T-helper 2 cell treated with Interferon-gamma antibody and Interleukin-4, amounts not matched to agents 5 μg/mL and 100 μg/mL, for 36 hours (primary cell): ENCODE results near the gene ANKRD63.
A peak's percentile ranks its signal among the peaks of the same experiment; 100 is the strongest.

Experiments used
- DNase-seq: peaks from one replicate; pipeline ENCODE4 v3.0.0; 2021; ENCODE audit warnings: low spot score
- H3K27ac Mint-ChIP-seq: one replicate; pipeline ENCODE4 v1.8.0; 2021; ENCODE audit warnings: mild to moderate bottlenecking, mixed read lengths
- H3K27me3 Mint-ChIP-seq: one replicate; pipeline ENCODE4 v1.8.0; 2021; ENCODE audit warnings: low read depth, mixed read lengths
- H3K36me3 Mint-ChIP-seq: one replicate; pipeline ENCODE4 v1.8.0; 2021; ENCODE audit warnings: low read depth, mixed read lengths
- H3K4me1 Mint-ChIP-seq: one replicate; pipeline ENCODE4 v1.8.0; 2021; ENCODE audit warnings: low read depth, mixed read lengths
- H3K4me3 Mint-ChIP-seq: one replicate; pipeline ENCODE4 v1.8.0; 2022; ENCODE audit warnings: mild to moderate bottlenecking, moderate library complexity, mixed read lengths
- H3K9me3 Mint-ChIP-seq: one replicate; pipeline ENCODE4 v1.8.0; 2021; ENCODE audit warnings: mixed read lengths

Gene ANKRD63

DNA sequence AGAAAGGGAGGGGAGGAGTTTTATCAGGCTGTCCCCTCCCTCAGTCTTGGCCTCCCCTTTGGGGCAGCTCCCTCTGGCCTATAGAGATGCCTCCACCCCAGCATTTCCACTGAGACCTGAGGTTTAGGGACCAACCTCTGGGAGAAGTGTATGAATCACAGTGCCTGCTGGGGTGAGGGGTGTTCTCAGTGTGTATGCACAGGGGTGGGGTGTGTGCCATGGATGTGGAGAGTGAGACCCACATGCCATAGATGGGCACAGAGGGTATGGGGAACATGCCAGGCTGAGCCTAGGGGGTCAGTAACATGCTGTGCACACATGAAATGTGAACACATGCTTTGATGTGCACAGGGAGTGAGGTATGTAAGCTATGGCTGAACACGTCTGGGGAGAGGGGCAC is 12.4 kb upstream of the ANKRD63 start:
- Mint-ChIP-seq H3K4me1 (no peaks in the 10 kb centered on the region), H3K4me3 (no peak overlapping the region), H3K36me3 (peaks cover 39% of the 10 kb centered on the region), H3K27me3 (no peaks in the 10 kb centered on the region), H3K9me3 (peaks cover 5% of the 10 kb centered on the region), H3K27ac (no peak overlapping the region)
- DNase-seq, result no peak

DNA sequence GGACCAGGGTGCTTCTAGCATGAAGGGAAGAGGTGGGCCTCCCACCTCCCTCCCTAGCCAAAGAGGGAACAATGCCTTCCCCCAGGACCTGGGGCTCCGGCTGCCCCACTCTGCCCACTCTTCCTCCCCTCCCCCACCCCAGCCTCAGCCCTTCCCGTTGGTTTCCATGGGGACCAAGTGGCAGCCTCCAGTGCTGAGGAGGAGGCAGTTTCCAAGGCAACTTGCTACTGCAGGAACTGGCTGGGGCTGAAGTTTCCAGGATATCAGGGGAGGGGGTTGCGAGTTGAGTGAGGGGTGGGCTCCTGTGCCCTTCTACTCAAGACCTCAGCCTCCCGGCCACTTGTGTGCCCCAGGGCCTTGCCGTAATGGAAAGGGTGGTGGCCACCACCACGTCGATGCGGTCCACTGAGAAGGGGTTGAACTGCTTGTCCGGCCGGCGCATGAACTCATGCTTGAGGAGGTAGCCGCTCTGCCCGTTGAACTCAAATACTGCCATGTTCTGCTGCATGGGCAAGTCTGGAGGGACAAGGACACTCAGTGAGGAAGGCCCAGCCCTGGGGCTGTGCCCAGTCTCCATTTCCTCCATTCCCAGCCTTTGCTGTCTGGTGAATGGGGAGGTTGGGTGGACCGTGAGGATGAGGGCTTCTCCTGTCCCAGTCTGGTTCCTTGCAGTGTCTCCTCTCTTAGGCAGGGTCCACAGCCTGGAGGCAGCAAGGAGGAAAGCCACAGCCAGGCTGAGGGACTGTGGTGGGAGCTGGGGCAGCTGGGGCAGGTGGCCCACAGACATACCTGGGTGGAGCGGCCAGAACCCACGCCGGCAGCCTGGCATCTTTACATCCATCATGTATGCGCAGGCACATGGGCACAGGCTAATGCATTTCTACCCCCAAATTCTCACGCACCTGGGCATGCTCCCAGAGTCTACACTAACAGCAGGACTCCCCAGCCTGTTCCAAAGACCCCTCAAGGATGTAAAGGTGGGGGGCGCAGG is 11.3 kb upstream of the ANKRD63 start:
- Mint-ChIP-seq H3K36me3 (peaks cover 42% of the 10 kb centered on the region), H3K4me1 (no peaks in the 10 kb centered on the region), H3K4me3 (no peak overlapping the region), H3K9me3 (no peaks in the 10 kb centered on the region), H3K27ac (no peak overlapping the region), H3K27me3 (no peaks in the 10 kb centered on the region)
- DNase-seq, result no peak

DNA sequence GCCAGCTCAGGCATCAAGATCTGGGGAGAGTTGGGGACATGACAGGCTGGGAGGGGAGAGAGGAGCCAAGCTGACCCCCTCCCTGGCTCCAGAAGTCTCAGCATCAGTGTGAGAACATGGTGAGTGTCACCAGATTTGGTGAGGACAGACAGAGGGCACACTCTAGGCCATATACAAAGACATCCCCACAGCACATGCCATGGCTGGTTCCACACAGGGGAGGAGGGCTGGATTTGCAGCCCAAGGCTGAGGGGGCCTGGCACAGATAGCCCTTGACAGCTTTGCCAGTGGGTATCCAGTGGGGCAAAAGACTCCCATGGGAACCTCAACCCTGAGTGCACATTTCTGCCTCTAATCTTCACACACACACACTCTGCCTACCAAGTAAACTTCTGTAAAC is 10.1 kb upstream of the ANKRD63 start:
- no peak for DNase-seq
- no peaks in the 10 kb centered on the region for H3K9me3 Mint-ChIP-seq
- peaks cover 38% of the 10 kb centered on the region for H3K36me3 Mint-ChIP-seq
- no peak overlapping the region for H3K4me3 Mint-ChIP-seq
- H3K4me1 Mint-ChIP-seq, result no peaks in the 10 kb centered on the region
- H3K27me3 Mint-ChIP-seq, result no peaks in the 10 kb centered on the region
- no peak overlapping the region for H3K27ac Mint-ChIP-seq

DNA sequence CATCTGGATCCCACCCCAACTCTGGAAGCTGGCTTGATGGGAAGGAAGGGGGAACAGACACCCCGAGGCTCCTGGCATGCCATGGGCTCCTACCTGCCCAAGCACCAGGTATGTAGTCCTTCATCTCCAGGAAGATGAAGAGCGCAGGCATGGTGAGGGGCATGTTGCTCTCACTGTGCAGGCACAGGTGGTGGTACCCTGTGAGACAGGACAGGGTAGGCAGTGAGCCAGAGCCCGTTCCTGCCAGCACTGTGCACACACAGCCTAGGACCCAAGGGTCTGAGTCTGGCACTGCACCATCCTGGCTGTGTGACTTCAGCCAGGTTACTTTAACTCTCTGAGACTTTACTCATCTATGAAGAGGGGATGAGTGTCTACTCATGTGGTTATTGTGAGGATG is 9.4 kb upstream of the ANKRD63 start:
- no peak for DNase-seq
- Mint-ChIP-seq H3K27ac (no peak overlapping the region), H3K9me3 (no peaks in the 10 kb centered on the region), H3K4me1 (no peaks in the 10 kb centered on the region), H3K36me3 (peaks cover 32% of the 10 kb centered on the region), H3K27me3 (no peaks in the 10 kb centered on the region), H3K4me3 (no peak overlapping the region)

DNA sequence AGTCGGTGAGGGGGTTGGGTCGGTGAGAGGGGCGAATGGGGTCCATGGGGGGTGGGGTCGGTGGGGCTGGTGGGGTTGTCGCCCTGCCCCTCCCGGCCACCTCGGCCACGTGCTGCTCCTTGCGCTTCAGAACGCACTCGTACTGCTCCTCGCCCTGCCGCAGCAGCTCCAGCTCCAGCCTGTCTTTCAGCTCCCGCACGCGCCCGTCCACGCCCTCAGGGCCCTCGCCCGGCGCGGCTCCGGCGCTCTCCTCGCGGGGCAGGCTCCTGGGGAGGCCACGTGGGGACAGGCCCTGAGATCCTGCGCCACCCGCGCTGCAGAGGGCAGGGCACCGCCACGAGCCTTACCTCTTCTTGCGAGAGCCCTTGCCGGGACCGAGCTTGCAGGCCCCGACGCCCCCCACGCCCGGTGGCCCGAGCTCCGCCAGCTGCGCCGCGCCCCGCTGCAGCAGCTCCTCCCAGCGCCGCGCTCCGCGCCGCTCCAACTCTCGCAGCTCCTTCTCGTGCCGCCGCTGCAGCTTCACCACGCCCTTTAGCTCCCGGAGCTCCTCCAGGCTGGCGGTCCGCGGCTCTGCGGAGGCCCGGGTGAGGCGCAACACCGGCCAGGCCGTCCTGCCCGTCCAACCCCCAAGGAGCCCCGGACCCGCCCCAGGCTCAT is 8.2 kb upstream of the ANKRD63 start:
- Mint-ChIP-seq H3K4me3 (no peak overlapping the region), H3K4me1 (no peaks in the 10 kb centered on the region), H3K9me3 (no peaks in the 10 kb centered on the region), H3K27me3 (no peaks in the 10 kb centered on the region), H3K27ac (no peak overlapping the region), H3K36me3 (peaks cover 29% of the 10 kb centered on the region)
- DNase-seq, result no peak

DNA sequence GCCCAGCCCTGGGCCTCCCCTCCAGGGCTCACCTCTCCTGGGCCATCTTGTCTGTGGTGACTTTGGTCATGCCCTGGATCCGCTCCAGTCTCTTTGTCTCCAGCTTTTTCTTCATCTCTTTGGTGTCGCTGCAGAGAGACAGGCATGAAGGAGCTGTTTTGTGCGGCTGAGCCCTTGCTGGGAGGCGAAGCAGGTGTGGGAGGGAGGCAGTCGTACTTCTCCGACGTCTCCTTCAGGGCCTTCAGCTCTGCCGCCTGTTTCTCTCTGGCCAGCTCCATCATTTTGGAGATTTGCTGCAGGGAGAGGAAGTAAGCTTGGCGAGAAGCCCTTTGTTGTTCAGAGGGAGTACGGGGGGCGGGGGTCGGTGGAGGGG is 7.7 kb upstream of the ANKRD63 start:
- Mint-ChIP-seq H3K27ac (no peak overlapping the region), H3K27me3 (no peaks in the 10 kb centered on the region), H3K9me3 (no peaks in the 10 kb centered on the region), H3K36me3 (peaks cover 28% of the 10 kb centered on the region), H3K4me1 (no peaks in the 10 kb centered on the region), H3K4me3 (no peak overlapping the region)
- DNase-seq, result no peak

DNA sequence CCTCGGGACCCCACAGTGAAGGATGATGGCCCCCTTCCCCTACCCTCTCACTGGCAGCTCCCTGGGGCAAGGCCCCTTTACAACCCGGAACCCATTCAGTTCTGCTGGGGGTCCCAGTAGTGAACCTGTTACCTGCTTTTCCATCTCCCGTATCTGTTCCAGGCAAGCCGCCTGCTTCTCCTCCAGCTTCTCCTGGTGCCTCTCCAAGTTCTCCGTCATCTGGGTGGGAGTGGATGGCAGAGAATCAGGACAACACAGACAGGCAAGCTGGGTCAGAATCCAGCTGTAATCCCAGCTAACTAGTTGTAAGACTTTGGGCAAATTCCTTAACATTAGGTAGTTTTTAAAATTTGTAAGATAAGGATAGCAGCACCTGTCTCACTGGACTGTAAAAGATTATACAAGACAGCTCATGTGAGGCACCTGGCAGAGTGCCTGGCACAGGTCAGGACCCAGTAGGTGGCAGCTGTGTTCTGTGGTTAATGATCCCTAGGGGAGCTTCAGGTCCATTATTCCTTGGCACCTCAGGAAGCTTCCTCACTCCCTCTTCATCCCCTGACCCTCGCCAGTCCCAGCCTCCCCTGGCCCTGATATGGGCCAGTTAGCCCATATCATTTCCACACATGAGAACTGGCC is 6.4 kb upstream of the ANKRD63 start:
- Mint-ChIP-seq H3K4me1 (no peaks in the 10 kb centered on the region), H3K36me3 (peaks cover 22% of the 10 kb centered on the region), H3K9me3 (no peaks in the 10 kb centered on the region), H3K27me3 (peaks cover 2% of the 10 kb centered on the region), H3K4me3 (no peak overlapping the region), H3K27ac (peak overlapping the region; percentile 34)
- no peak for DNase-seq

DNA sequence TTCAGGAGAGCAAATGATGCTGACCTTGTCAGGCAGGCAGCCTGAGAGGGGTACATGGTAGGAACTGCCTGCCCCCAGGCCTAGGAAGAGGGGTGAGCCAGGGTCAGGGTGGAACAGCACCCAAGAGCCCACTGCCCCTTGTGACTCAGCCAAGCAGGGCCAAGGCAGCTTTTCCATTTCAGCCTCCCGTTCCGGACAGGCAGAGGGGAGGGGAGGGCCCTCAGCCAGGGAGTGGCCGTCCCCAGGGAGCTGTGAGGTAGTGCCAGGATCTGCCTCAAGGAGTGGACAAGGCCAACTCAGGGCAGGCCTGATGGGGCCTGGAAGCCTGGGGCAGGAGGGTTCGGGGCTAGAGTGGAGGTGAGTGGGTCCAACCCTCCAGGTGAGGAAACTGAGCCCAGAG is 5.1 kb upstream of the ANKRD63 start:
- H3K4me3 Mint-ChIP-seq, result no peak overlapping the region
- peaks cover 23% of the 10 kb centered on the region for H3K36me3 Mint-ChIP-seq
- no peaks in the 10 kb centered on the region for H3K9me3 Mint-ChIP-seq
- no peak overlapping the region for H3K27ac Mint-ChIP-seq
- DNase-seq, result no peak
- H3K4me1 Mint-ChIP-seq, result no peaks in the 10 kb centered on the region
- peaks cover 12% of the 10 kb centered on the region for H3K27me3 Mint-ChIP-seq

DNA sequence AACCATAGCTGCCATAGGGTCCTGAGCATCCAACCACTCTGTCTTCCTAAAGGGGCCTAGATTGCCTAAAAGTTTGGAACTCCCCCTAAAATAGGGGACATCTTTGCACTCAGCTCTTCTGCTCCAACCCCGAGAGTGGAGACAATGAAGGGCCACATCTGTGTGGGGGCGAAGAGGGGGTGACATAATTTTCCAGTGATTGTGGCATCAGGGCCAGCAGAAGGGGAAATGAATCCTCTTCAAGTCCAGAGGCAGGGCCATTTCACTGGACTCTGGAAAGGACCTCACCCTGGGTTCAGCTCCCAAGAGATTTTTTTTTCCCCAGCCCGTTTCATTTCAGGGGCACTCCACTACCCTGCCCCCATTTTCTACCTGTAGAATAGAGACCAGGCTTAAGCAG is 4.6 kb upstream of the ANKRD63 start:
- Mint-ChIP-seq H3K4me1 (no peaks in the 10 kb centered on the region), H3K4me3 (no peak overlapping the region), H3K9me3 (no peaks in the 10 kb centered on the region), H3K27ac (no peak overlapping the region), H3K27me3 (peaks cover 12% of the 10 kb centered on the region), H3K36me3 (peaks cover 23% of the 10 kb centered on the region)
- DNase-seq, result no peak

DNA sequence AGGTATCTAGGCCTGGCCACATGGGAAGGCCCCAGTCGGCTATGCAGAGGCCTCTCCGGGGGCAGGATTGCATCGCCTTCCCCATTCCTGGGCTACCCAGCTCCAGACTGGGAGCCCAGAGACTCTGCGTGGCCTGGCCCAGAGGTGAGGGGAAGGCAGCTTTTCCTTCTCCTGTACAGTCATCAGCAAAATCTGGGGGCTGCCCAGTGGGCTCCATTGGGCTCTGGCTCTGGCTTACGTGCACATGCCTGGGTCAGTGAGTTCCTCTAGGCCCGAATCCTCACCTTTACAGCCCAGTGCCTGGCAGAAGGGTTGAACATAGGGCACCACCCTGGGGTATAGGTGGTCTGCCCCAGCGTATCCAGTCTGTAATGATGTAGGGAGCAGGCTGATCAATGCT is 3.9 kb upstream of the ANKRD63 start:
- no peak overlapping the region for H3K27ac Mint-ChIP-seq
- H3K36me3 Mint-ChIP-seq, result peaks cover 22% of the 10 kb centered on the region
- H3K27me3 Mint-ChIP-seq, result peaks cover 12% of the 10 kb centered on the region
- no peaks in the 10 kb centered on the region for H3K9me3 Mint-ChIP-seq
- no peaks in the 10 kb centered on the region for H3K4me1 Mint-ChIP-seq
- no peak for DNase-seq
- no peak overlapping the region for H3K4me3 Mint-ChIP-seq

DNA sequence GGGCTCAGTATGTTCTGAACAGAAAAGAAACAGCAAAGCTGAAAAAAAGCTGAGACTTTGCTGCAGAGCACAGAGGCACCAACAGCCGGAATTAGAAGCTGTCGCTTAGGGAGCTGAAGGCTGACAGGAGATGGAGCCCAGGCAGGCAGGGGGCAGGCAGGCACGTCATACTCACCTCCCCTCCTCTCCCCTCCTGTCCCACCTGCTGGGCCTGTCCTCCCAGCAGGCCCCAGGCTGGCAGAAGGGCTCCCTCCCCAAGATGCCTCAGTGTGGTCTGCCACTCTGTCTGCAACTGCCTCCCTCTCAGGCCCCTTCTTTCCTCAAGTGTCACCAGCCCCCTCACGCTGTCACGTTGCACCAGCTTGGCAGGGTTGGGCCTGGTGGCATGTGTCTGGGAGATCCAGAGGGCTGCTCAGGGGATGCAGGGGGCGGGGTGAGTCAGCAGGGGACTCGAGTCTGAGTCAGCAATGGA is 3.2 kb upstream of the ANKRD63 start:
- Mint-ChIP-seq H3K9me3 (no peaks in the 10 kb centered on the region), H3K27me3 (peaks cover 14% of the 10 kb centered on the region), H3K36me3 (peaks cover 22% of the 10 kb centered on the region), H3K27ac (no peak overlapping the region), H3K4me3 (no peak overlapping the region), H3K4me1 (no peaks in the 10 kb centered on the region)
- DNase-seq, result no peak

DNA sequence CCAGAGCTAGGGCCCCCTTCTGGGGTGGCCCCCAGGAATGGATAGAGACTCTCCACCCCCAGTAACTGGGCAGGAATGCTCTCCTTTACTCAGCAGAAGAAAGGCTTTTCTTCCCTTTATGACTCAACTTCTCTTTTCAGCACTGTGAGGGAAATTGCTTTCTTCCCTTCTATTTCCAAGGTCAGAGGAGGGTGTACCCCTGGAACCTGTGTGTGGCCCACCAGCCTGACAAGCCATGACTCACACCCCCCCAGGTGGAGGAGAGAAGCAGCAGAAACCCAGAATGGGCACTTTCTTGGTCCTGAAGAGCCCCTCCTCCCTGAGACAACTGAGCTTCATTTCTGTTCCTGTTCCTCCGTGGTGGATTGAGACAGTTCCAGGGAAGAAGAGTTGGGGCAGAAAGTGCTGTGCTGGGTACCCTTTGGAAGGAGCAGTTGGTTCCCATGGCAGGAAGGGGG is 2.7 kb upstream of the ANKRD63 start:
- Mint-ChIP-seq H3K36me3 (peaks cover 22% of the 10 kb centered on the region), H3K27ac (no peak overlapping the region), H3K4me1 (no peaks in the 10 kb centered on the region), H3K4me3 (no peak overlapping the region), H3K27me3 (peaks cover 20% of the 10 kb centered on the region), H3K9me3 (no peaks in the 10 kb centered on the region)
- DNase-seq, result no peak

DNA sequence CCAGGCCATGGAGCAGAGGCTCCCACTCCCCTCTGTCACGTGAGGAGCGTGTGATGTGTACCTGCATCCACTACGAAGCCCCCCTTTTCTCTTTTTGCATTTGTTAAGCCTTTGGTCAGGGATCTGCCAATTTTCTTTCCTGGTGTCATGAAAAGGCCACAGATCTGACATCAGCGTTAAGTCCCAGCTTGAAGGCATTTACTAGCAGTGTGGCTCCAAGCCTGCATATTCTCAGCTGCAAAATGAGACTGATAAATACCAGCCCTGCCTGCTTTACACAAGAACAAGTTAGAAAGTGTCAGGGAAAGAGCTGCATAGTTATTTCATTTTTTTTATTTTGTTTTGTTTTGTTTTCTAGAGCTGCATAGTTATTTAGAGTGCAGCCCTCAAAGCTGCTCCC is 2.3 kb upstream of the ANKRD63 start:
- Mint-ChIP-seq H3K4me1 (no peaks in the 10 kb centered on the region), H3K27me3 (peaks cover 24% of the 10 kb centered on the region), H3K4me3 (no peak overlapping the region), H3K27ac (no peak overlapping the region), H3K9me3 (no peaks in the 10 kb centered on the region), H3K36me3 (peaks cover 17% of the 10 kb centered on the region)
- DNase-seq, result no peak
